ENCODE results near the gene ITGAX.

The ITGAX gene

GRCh38 chr16:31351942-31352325 is 3.0 kb upstream of the ITGAX start:
- H3K36me3 ChIP-seq (ENCODE audit: control insufficient read depth, insufficient read depth, low read length), result no peaks in the 10 kb centered on the region
- H3K4me3 ChIP-seq (replicated peaks; ENCODE audit: low read depth, low read length), result peak overlapping the region; percentile 6; the same call in 1 of the 2 replicates
- no peak for DNase-seq (ENCODE audit: extremely low read depth, insufficient read length)
- no peak for TF ChIP-seq CTCF (IDR thresholded peaks at IDR 0.05; ENCODE audit: insufficient read depth, low read length, poor library complexity, severe bottlenecking)
- H3K27me3 ChIP-seq (replicated peaks; ENCODE audit: control insufficient read depth, insufficient read depth, low read length), result no peaks in the 10 kb centered on the region

DNA sequence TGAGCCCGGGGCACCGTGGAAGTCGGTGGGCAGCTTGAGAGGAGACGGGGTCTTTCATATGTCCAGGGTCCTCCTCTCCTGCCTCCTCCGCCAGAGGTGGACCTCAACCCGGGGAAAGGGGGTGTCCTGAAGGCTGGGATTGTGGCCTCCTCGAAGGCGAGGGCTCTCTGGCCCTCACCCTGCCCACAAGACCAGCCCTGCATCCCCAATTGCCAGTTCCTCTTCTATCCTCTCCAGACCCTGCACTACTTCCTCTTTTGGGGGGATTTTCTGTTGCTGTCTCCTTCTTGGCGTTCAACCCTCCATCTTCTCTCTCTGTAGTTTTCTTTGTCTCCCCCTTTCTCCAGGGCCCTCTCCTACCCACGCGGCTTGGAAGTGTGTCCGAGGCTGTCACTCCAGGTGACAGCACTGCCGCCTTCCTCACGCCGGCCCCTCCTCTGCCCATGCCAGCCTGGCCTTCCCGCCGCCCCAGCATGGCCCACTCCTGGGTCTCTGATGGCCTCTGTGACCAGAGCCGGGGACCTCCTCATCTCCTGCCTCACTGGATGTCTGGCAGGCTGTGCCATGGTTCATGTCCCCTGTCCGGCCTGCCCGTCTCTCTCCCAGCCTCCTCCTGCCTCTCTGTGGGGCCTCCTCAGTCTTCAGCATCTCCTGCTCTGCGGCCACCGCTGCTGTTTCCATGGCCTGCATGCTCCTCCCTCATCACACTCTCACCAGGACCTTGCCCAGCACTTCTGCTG is 2.4 kb upstream of the ITGAX start:
- no peak for TF ChIP-seq CTCF (IDR thresholded peaks at IDR 0.05; ENCODE audit: insufficient read depth, low read length, poor library complexity, severe bottlenecking)
- no peak overlapping the region for H3K4me3 ChIP-seq (replicated peaks; ENCODE audit: low read depth, low read length)
- no peaks in the 10 kb centered on the region for H3K27me3 ChIP-seq (replicated peaks; ENCODE audit: control insufficient read depth, insufficient read depth, low read length)
- peak; percentile 57 for DNase-seq (ENCODE audit: extremely low read depth, insufficient read length)
- no peaks in the 10 kb centered on the region for H3K36me3 ChIP-seq (ENCODE audit: control insufficient read depth, insufficient read depth, low read length)

- peak overlapping the region; percentile 32 for H3K4me3 ChIP-seq (replicated peaks; ENCODE audit: low read depth, low read length)
- DNase-seq (ENCODE audit: extremely low read depth, insufficient read length), result no peak
- TF ChIP-seq CTCF (IDR thresholded peaks at IDR 0.05; ENCODE audit: insufficient read depth, low read length, poor library complexity, severe bottlenecking), result no peak
- H3K27me3 ChIP-seq (replicated peaks; ENCODE audit: control insufficient read depth, insufficient read depth, low read length), result no peaks in the 10 kb centered on the region
- no peaks in the 10 kb centered on the region for H3K36me3 ChIP-seq (ENCODE audit: control insufficient read depth, insufficient read depth, low read length)
These were observed 590 bp downstream of the ITGAX start for GRCh38 chr16:31355431-31356100.

DNA sequence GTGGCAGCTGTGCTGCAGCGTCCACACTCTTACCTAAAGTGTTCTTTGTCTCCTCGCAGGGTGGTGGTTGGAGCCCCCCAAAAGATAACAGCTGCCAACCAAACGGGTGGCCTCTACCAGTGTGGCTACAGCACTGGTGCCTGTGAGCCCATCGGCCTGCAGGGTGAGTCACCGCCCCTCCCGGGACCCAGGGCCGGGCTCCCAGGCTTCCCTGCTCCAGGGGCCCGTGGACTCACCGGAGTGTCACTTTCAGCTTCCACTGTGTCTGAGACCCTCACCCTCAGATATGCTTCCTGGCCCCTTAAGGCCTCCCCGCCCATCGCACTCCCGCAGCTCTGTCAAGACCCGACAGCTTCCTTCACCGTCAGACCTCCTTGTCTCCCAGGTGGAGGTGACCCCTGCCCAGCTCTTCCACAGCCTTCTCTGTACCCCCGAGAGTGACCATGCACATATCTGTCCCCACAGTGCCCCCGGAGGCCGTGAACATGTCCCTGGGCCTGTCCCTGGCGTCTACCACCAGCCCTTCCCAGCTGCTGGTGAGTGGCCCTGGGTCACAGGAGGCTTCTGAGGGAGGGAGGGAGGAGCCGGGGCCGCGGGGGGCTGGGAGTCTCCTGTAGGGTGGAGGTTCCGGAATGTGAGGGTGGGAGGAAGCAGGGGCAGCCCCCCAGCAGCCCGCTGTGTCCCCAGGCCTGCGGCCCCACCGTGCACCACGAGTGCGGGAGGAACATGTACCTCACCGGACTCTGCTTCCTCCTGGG is 1.8 kb downstream of the ITGAX start:
- Histone ChIP-seq H3K36me3 (ENCODE audit: control insufficient read depth, insufficient read depth, low read length) (no peaks in the 10 kb centered on the region), H3K27me3 (replicated peaks; ENCODE audit: control insufficient read depth, insufficient read depth, low read length) (no peaks in the 10 kb centered on the region), H3K4me3 (replicated peaks; ENCODE audit: low read depth, low read length) (no peak overlapping the region)
- no peak for TF ChIP-seq CTCF (IDR thresholded peaks at IDR 0.05; ENCODE audit: insufficient read depth, low read length, poor library complexity, severe bottlenecking)
- no peak for DNase-seq (ENCODE audit: extremely low read depth, insufficient read length)

GRCh38 chr16:31357324-31358109 is 2.5 kb downstream of the ITGAX start:
- Histone ChIP-seq H3K27me3 (replicated peaks; ENCODE audit: control insufficient read depth, insufficient read depth, low read length) (no peaks in the 10 kb centered on the region), H3K4me3 (replicated peaks; ENCODE audit: low read depth, low read length) (no peak overlapping the region), H3K36me3 (ENCODE audit: control insufficient read depth, insufficient read depth, low read length) (no peaks in the 10 kb centered on the region)
- DNase-seq (ENCODE audit: extremely low read depth, insufficient read length), result no peak
- no peak for TF ChIP-seq CTCF (IDR thresholded peaks at IDR 0.05; ENCODE audit: insufficient read depth, low read length, poor library complexity, severe bottlenecking)
